A673 (cell line): ENCODE measurements around the gene NIT2. TPM values are rescaled to one million over a fixed set of nuclear protein-coding genes. Genes with fewer than 3 reads are reported as not detected.
A peak's percentile ranks its signal among the peaks of the same experiment; 100 is the strongest.
"Not testable (repeated sequence)": the region's sequence is repeated elsewhere in the genome, so short reads cannot be mapped to it uniquely, and the experiment has no call there.

Experiments
- BruUV-seq: library from RNA; stranded (reverse); fragments of 400-500 nt; replicated peaks from 2 replicates; lab custom pipeline; 2021; lab: Mats Ljungman, UMichigan
- CTCF ChIA-PET: fragments of 300-600 bp; sonication (Branson Sonifier 250); formaldehyde crosslinking; loops from one replicate; lab custom pipeline; 2022; ENCODE audit warnings: antibody characterized with exemption; lab: Charles Lee
- POLR2A ChIA-PET: fragments of 300-600 bp; sonication (Branson Sonifier 250); formaldehyde crosslinking; loops from one replicate; lab custom pipeline; 2022; ENCODE audit warnings: antibody characterized with exemption; ENCODE audit not compliant: low non-redundant PET; lab: Charles Lee
- DNase-seq: peaks from one replicate; pipeline ENCODE4 v3.0.0-alpha.2; 2015; ENCODE audit warnings: low spot score
- H3K27ac ChIP-seq: fragments of 200-600 bp; sonication (generic); 2 replicates; pipeline ENCODE4 v1.5.1; 2016; ENCODE audit warnings: mixed run types, low read depth, mild to moderate bottlenecking, mixed read lengths, antibody characterized with exemption, low read length; ENCODE audit not compliant: poor library complexity, severe bottlenecking
- H3K27me3 ChIP-seq: fragments of 200-600 bp; sonication (generic); replicated peaks from 2 replicates; pipeline ENCODE4 v1.6.1; 2017; ENCODE audit warnings: mixed run types, low read depth, mild to moderate bottlenecking, mixed read lengths, antibody characterized with exemption, low read length; ENCODE audit not compliant: insufficient read depth, poor library complexity
- H3K36me3 ChIP-seq: fragments of 200-600 bp; sonication (generic); 2 replicates; pipeline ENCODE4 v1.6.1; 2016; ENCODE audit warnings: mixed run types, mild to moderate bottlenecking, mixed read lengths, antibody characterized with exemption, low read length; ENCODE audit not compliant: insufficient read depth, poor library complexity, severe bottlenecking
- H3K4me1 ChIP-seq: fragments of 200-600 bp; sonication (generic); 2 replicates; pipeline ENCODE4 v1.6.1; 2017; ENCODE audit warnings: mixed run types, mild to moderate bottlenecking, mixed read lengths, antibody characterized with exemption, low read length; ENCODE audit not compliant: insufficient read depth, poor library complexity, severe bottlenecking
- H3K4me3 ChIP-seq: fragments of 200-600 bp; sonication (generic); 2 replicates; pipeline ENCODE4 v1.5.1; 2016; ENCODE audit warnings: low read depth, mixed run types, mild to moderate bottlenecking, mixed read lengths, low read length; ENCODE audit not compliant: poor library complexity, severe bottlenecking
- H3K9me3 ChIP-seq: fragments of 200-600 bp; sonication (generic); 2 replicates; pipeline ENCODE4 v1.6.1; 2016; ENCODE audit warnings: mixed run types, low read depth, mild to moderate bottlenecking, mixed read lengths, antibody characterized with exemption, low read length; ENCODE audit not compliant: poor library complexity, severe bottlenecking
- EZH2 ChIP-seq: fragments of 200-600 bp; sonication (generic); IDR thresholded peaks from 2 replicates; pipeline ENCODE4 v1.6.1; 2017; ENCODE audit warnings: borderline replicate concordance, low read depth, mild to moderate bottlenecking, mixed read lengths, antibody characterized with exemption, low read length; ENCODE audit not compliant: poor library complexity, severe bottlenecking
- intact Hi-C: fragments of 100-400 bp; cut with micrococcal nuclease; formaldehyde crosslinking; loops from one replicate; pipeline ENCODE4 v1.10.0; 2022; ENCODE audit not compliant: unreplicated experiment
- total RNA-seq: library from RNA; stranded (reverse); gene quantifications from 2 replicates; pipeline ENCODE4 v1.2.3, GENCODE V29; 2021
- TF ChIP-seq, protein P1 (sequence below): fragments of 300-800, 200-600 bp; sonication (generic); conservative IDR thresholded peaks from 2 replicates; pipeline ENCODE4 v1.5.1; 2017; ENCODE audit warnings: low read depth, mild to moderate bottlenecking, antibody characterized with exemption, low read length, moderate library complexity, mixed read lengths

The NIT2 gene
- total RNA-seq, 1 experiment from 2014 or later, result 57.0 TPM

DNA sequence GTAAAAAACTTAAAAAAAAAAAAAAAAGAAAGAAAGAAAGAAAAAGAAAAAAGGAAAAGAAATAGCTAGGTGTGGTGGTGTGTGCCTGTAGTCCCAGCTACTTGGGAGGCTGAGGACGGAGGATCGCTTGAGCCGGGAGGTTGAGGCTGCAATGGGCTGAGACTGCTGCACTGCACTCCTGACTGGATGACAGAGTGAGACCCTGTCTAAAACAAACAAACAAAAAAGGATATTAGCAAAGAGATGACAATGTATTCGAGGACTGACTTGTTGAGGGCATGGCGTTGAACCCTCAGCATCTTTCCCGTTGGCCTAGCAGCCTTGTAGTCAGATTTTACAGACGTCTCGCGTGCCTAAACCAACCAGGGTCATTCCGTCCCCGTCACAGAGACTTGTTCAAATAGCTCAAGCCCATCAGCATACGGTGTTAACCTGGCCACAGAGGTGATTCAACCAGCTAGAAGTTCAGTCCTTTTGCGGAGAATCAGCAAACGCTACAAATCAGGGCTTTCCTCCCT lies 528 bp upstream of the NIT2 start:
- TF ChIP-seq, protein P1, sequence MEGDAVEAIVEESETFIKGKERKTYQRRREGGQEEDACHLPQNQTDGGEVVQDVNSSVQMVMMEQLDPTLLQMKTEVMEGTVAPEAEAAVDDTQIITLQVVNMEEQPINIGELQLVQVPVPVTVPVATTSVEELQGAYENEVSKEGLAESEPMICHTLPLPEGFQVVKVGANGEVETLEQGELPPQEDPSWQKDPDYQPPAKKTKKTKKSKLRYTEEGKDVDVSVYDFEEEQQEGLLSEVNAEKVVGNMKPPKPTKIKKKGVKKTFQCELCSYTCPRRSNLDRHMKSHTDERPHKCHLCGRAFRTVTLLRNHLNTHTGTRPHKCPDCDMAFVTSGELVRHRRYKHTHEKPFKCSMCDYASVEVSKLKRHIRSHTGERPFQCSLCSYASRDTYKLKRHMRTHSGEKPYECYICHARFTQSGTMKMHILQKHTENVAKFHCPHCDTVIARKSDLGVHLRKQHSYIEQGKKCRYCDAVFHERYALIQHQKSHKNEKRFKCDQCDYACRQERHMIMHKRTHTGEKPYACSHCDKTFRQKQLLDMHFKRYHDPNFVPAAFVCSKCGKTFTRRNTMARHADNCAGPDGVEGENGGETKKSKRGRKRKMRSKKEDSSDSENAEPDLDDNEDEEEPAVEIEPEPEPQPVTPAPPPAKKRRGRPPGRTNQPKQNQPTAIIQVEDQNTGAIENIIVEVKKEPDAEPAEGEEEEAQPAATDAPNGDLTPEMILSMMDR, result no peak
- TF ChIP-seq EZH2, result no peak
- Histone ChIP-seq H3K4me3 (peak overlapping the region; percentile 78), H3K27me3 (no peaks in the 10 kb centered on the region), H3K36me3 (no peaks in the 10 kb centered on the region), H3K27ac (peak overlapping the region; percentile 74), H3K4me1 (peaks cover 3% of the 10 kb centered on the region), H3K9me3 (no peaks in the 10 kb centered on the region)
- BruUV-seq, result no TSS peak
- POLR2A ChIA-PET, result interaction anchor here (0.7 kb wide), 1 partner anchor 510 kb away, joined by 3 read pairs; no protein-coding TSS in a partner anchor
- no peak for DNase-seq
- CTCF ChIA-PET, result no interaction called here
- intact Hi-C loops, result no loop called here

- peak overlapping the region; percentile 78 for H3K4me3 ChIP-seq
- no peaks in the 10 kb centered on the region for H3K27me3 ChIP-seq
- peak; percentile 25 for DNase-seq
- H3K9me3 ChIP-seq, result no peaks in the 10 kb centered on the region
- POLR2A ChIA-PET, result no interaction called here
- H3K36me3 ChIP-seq, result peaks cover 7% of the 10 kb centered on the region
- BruUV-seq, result no TSS peak
- H3K27ac ChIP-seq, result no peak overlapping the region
- TF ChIP-seq, protein P1, result no peak
- no peak for TF ChIP-seq EZH2
- intact Hi-C loops, result no loop called here
- CTCF ChIA-PET, result no interaction called here
- peaks cover 3% of the 10 kb centered on the region for H3K4me1 ChIP-seq
These were observed 877 bp downstream of the NIT2 start for GRCh38 chr3:100335434-100335833.

GRCh38 chr3:100336229-100336628 lies 1.7 kb downstream of the NIT2 start:
- H3K27me3 ChIP-seq, DNase-seq, BruUV-seq, H3K9me3 ChIP-seq, intact Hi-C loops, H3K4me3 ChIP-seq, H3K27ac ChIP-seq, H3K4me1 ChIP-seq, POLR2A ChIA-PET: not testable (repeated sequence)
- peaks cover 14% of the 10 kb centered on the region for H3K36me3 ChIP-seq
- CTCF ChIA-PET, result interaction anchor here (0.5 kb wide), 1 partner anchor 19 kb away, joined by 3 read pairs; no protein-coding TSS in a partner anchor

DNA sequence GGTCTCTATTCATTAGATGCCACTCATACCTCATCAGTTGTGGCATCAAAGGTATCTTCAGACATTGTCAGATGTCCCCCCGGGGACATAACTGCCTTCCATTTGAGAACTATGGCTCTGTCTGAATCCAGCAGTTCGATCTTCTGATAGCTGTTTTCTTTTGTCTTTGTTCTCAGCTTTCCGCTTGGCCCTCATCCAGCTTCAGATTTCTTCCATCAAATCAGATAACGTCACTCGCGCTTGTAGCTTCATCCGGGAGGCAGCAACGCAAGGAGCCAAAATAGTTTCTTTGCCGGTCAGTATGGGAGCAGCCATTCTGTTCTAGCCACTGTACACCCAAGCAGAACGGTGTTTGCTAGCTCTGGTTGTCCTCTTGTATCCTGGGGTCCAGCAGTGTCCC lies 4.4 kb downstream of the NIT2 start:
- no peak for TF ChIP-seq EZH2
- TF ChIP-seq, protein P1, result no peak
- Histone ChIP-seq H3K27me3 (no peaks in the 10 kb centered on the region), H3K4me1 (peaks cover 3% of the 10 kb centered on the region), H3K9me3 (no peaks in the 10 kb centered on the region), H3K36me3 (peaks cover 38% of the 10 kb centered on the region), H3K27ac (no peak overlapping the region), H3K4me3 (no peak overlapping the region)
- ChIA-PET CTCF (no interaction called here), POLR2A (no interaction called here)
- BruUV-seq, result no TSS peak
- intact Hi-C loops, result no loop called here
- no peak for DNase-seq
